Middle frontal gyrus (tissue), 1 donor: ENCODE measurements around the gene ZNF90.
A peak's percentile ranks its signal among the peaks of the same experiment; 100 is the strongest.
"Not testable (repeated sequence)": the region's sequence is repeated elsewhere in the genome, so short reads cannot be mapped to it uniquely, and the experiment has no call there.

Source experiments
- DNase-seq: peaks from one replicate; pipeline ENCODE4 v3.0.0-alpha.2; 2015; ENCODE audit warnings: low spot score; ENCODE audit errors: extremely low spot score

The ZNF90 gene

DNA sequence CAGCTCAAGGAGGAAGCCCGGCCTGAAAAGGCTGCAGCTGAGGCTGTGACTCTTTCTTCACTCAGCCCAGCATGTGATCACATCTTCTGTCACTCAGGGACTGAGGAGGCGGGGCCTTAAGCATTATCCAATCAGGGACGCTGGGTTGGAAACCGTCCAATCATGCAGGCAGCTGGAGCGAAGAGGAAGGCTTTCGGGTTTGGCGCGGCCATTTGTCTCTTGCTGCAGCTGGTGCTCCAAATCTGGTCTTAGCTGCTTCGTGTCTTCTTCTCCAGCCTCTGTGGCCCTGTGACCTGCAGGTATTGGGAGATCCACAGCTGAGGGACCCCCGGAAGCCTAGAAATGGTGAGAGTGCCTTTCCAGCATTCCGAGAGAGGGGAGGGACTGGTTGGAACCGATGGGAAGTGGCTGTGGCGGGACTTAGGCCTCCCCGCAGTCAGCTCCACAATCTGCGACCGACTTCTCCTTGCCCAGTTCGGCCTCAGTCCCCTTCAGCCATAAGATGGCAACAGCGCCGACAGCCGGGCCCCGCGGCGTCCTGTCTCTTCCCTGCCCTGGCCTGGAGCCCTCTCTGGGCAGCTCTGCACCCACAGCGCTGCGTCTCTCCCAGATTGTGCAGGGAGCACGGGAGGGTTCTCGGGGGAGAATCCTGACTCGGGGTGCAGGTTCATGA, at the start of gene ZNF90:
ZNF90 (plus strand) TSS at position 210 of the 673 bp plus-strand sequence; CDS start at position 343, 133 bp downstream.
- DNase-seq = peak; percentile 86

DNA sequence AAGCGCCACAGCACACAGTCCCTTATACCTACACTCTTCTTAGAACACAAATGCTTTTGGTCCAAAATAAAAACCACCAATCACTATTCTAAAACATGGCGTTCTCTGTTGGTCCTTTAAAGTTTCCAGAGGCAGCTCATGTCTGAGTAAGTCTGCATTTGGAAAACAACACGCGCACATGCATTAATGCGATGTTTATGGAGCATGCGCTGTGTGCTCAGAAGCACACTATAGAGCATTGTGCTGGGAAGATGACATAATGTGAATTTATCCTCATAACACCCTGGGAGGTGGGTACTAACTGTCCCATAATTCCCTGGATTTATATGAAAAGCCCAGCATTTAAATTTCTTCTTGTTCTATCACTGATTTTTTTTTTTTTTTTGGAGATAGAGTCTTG, 49.2 kb upstream of the ZNF90 start:
- DNase-seq = no peak

DNA sequence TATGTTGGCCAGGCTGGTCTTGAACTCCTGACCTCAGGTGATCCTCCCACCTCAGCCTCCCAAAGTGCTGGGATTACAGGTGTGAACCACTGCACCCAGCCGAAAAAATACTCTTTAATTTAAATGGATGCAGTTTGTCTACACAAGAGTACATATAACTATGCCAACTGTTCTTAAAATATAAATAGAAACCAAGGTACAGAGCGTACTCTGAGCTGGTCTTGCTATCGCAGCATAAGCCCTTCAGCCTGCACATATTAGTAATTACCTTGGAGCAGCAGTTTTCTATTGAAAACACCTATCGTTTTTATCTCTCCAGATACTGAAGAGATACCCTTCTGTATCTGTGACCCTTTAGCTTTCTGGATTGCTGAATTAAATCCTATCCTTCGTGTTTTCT, 41.9 kb upstream of the ZNF90 start:
- DNase-seq = no peak

DNA sequence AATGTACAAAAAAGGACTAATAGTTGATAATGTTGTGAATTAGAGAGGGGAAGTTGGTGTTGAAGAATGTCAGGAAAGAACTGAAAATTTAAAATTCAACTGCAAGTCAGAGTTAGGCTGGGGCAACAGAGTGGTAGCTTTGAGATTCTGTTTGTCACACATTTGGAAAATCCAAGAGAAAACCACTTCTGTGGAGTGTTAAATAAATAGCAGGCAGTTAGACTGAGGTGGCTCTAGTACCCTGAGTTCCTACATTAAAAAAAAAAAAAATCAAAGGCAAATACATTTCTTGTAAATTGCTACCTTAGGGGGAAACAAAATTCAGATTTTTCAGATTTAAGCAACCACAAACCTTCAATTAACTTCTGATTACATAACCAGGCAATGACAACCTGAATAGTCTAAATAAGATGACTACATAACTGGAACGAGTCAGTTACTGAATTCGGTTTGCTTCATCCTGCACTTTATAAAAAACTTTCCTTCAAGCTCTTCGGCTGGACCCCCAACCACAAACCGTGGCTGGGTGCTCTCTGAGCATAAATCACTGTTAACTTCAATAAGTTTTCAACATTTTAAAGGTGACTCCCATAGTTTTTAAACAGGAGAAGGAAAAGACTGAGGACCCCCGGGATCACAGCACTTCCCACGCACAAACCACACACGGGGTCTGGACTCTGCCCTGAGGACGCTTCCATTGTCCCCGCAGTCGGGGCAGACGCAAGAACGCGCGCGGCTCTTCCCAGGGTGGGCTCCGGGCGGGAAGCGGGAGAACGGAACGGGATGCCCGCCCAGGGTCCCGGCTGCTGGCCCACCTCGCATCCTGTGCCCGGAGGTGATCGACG, 39.2 kb upstream of the ZNF90 start:
- DNase-seq = no peak

DNA sequence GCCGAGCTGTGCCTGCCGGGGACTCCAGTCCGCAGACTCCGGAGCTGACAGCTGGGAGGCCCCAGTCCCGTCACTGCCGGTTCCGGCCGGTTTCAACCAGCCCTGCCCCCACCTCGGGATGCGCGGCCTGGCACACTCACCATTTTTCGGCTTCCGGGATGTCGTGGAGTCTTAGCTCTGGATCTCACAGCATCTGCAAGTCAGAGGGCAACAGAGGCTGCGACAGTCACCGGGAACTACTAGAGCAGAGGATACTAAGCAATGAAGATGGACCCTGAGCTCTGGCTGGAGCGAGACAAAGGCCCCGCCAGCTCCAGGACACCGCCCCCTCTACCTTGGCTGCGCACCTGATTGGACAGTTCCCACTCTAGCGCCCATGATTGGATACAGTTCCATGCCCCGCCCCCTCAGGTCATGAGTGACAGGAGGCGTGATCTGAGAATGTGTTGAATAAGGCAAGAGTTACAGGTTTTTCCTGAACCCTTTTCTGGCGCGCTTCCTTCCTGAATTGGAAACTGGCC, 38.5 kb upstream of the ZNF90 start, which contains the start of gene ZNF682:
ZNF682 (minus strand) TSS at position 303 of the 521 bp plus-strand sequence; CDS start at position 143, 160 bp downstream.
- peak; percentile 92 for DNase-seq

DNA sequence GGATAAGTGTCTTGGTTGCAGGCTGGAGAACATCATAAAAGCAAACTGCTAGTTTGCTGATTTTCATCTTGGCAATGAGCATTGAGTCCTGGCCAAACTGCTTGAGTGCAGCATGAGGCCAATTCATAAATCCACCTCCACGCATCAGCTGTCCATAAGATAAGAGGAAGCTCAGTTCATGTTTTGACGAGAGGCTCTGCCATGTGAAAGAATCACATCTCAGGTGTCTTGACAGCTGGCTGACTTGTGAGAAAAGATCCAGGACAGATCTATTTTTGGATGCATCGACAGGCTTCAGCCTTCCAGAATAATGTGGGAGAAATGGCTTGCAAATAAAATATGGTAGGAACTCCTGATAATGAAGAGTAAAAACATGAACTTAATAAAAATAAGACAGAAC, 33.1 kb upstream of the ZNF90 start:
- DNase-seq = no peak

DNA sequence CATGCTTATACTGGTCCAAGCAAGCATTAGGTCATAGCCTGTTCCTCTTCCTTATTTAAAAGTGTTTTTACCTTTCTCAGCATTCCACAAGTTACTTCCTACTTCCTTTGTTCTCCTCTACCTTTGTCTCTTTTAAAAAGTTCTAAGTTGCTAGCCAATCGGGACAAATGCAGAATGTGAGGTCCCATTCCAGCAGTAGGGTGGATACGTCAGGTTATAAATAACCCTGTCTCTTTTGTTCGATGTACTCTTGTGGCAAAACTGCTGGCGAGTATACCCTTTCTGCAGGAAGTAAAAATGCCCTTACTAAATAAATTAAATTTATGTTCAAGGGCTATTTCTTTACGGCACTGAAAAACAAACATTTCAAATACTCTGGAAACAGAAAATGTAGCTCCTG, 32.1 kb upstream of the ZNF90 start:
- not testable (repeated sequence) for DNase-seq

DNA sequence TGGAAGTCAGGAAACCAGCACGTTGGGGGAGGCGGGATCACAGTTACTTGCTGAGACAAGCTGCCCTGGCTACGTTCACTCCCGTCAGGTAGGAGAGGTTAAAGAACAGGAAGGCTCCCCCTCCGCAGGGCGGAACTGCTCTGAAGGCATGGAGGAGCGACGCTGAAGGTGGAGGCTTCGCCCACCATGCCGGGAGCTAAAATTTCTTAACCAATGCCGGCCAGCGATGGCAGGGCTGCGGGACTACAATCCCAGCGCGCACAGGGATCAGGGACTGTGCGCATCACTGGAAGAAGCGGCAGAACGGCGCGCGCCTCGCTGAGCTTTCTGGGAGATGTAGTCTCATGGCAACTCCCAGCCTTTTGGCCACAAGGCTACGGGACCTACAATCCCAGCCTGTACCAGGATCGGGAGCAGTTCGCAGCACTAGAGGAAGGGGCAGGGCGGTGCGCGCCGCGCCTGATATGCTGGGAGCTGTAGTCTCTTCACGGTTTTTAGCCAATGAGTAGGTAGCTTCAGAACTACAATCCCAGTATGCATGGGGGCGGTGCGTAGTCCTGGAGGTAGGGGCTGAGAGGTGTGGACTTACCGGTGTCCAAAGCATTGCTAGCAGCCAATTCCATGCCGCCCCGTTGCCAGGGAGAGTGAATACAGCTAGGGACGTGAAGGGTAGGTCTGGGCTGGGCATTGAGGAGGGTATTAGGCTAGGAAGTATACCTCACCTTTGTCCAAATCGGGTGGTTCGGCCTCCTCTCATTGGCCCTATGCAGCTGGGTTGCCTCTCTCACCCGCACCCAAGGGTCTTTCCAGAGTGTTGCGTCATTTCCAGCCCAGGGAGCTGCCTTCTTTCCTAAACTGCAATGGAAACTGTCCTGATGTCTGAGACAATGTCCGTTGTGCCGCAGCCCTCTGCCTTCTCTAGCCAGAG, 25.7 kb upstream of the ZNF90 start:
- peak; percentile 95 for DNase-seq

DNA sequence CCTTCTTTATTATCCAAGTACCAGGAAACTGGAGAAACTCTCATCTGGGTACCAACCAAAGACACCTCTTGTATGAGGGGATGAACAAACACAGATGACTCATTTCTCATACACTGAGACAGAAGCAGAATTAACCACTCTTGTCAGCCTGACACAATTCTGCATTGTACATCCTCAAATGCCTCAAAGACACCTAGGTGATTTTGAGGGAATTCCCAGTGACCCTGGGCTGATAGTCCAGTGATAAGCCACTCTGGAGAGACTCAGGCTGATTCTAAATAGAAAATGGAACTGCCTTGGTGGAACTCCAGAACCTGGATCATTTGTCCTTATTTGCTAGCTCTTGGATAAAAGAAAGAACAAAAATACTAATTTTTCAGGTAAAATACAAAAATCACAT, 19.1 kb upstream of the ZNF90 start:
- not testable (repeated sequence) for DNase-seq

DNA sequence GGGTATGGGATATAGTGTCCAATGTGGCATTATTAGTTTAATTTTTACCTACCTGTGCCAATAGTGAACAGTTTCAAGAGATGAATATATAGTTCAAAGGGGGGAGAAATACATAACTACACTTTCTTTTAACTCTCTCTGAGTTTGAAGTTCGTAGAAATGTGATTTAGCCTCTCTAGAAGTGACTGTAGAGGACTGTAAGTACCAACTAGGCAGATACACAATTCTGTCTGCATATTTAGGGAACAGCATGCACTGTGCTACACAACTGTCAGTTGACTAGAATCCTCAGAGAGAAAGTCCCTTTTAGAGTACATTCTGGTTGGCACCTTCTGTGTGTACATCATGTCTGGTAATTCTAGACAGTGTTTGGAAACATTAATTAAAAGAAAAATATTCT, 17.5 kb upstream of the ZNF90 start:
- DNase-seq = no peak

DNA sequence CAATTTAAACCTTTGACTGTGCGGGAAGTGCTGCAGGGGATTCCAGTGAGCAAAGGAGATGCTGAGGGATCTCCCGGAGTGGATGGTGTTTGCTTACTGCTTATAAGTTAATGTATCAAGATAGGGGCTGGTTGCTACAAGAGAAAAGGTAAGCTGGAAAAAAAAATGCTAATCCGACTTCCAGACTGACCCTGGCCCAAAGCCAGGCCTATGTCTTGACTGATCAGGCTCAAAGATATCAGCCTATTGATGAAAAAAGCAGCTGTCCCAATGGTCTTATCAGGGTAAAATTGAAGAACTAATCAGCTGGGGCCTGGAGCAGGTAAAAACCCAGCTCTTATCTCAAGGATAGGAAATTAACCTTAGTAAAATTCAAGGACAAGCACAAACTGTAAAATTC, 10.9 kb upstream of the ZNF90 start:
- no peak for DNase-seq

DNA sequence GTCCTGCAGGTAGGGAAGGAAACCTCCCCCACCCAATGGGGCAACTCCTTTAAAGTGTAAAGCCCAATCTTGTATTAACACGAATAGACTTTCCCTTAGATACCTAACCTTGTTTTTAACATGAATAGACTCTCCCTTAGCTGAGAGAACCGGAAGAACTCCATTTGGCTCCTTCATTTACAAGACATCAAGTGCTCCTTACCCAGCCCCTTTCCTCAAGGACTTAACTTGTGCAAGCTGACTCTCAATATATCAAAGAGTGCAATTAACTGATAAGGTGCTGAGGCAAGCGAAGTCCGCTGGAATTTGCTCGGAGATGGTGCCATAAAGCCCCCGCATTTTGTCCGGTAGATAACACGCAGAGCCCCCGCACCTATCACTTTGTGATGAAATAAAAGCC, 9.9 kb upstream of the ZNF90 start:
- no peak for DNase-seq

DNA sequence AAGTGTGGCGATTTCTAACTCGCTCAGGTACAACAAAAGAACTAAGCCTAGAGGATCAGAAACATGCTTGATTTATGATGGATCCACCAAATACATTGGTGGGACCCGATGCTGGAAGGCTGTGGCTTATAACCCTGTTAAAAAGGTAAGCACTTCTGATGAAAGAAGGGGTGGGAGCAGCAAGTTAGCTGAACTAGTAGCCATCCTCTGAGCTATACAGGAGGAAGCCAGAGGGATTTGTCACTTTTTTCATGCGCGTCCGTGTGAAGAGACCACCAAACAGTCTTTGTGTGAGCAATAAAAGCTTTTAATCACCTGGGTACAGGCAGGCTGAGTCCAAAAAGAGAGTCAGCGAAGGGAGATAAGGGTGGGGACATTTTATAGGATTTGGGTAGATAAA, 9.2 kb upstream of the ZNF90 start:
- not testable (repeated sequence) for DNase-seq

DNA sequence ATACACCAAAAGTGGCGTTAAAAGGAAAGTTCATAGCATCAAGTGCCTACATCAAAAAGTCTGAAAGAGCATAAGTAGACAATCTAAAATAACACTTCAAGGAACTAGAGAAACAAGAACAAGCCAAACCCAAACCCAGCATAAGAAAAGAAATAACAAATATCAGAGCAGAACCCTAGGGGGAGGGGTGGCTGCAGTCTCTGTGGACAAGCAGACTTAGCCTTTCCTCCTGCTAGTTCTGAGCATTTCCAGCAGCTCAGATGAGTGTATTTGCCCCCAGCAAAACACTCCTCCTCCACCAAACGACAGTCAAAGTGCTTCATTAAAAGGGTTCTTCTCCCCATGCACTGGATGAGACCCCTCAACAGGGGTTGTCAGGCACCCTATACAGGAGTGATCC, 7.1 kb upstream of the ZNF90 start:
- no peak for DNase-seq

DNA sequence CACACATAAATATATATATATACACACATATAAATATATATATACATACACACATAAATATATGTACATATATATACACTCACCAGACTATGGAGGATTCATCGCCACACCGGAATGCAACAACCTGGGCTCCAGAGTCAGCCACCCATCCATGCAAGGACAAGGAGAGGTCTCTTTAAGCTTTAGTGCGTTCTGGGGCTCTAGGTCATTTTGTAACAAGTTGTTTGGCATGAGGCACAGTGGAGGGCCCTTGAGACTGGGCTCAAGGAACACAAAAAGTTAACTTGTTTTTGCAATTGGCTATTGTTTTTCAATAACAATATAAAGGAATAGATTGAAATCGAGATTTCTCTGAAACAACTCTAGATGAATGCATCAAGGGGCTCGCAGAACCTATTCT, 4.9 kb upstream of the ZNF90 start:
- DNase-seq = no peak

DNA sequence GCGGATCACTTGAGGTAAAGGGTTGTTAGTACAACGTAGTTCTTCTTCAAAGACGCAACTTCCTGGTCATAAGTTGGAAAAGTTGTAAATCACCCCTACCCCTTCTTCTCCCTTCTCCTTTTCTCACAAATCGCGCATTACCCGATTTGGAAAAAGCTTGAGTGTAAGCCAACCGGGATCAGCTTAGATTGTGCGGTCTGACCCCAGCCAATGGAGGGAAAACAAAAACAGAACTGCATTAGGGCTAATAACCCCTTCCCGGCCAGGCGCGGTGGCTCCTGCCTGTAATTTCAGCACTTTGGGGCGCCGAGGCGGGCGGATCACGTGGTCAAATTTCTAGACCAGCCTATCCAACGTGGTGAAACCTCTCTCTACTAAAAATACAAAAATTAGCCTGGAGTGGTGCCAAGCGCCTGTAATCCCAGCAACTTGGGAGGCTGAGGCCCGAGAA, 806 bp downstream of the ZNF90 start:
- no peak for DNase-seq

DNA sequence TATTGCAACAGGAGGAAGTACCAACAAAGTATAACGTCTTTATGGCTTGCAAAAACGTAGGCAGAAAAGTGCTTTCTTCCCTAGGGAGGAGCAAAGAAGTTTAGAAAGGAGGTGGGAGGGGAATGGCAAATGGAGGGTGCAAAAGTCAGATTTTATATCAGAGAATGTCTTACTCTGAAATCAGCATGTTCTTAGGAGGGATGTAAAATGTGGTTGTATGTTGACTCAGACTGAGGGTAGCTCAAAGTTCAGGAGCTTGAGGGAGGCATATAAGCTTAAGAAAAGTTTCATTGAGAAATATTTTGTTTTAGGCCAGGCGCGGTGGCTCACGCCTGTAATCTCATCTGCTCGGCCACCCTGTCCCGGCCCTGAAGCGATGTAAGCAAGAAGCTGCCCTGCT, 1.7 kb downstream of the ZNF90 start:
- DNase-seq = no peak

DNA sequence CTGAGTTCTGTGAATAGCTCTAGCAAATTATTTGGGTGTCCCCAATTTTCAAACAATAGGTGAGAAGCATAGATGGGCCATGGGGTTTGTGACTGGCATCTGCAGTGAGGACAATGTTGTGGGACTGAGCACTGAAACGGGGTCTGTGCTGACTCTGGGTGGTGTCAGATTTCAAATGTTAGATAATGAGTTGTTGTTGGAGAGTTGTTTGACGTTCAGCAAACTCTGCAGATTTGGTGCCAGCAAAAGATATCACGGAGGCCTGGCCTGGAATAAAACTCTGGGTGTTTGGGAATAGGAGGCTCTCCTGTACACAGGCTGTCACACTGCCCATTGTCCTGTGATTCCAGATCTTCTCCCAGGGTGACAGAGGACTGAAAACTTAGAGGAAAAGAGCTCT, 2.9 kb downstream of the ZNF90 start:
- no peak for DNase-seq

DNA sequence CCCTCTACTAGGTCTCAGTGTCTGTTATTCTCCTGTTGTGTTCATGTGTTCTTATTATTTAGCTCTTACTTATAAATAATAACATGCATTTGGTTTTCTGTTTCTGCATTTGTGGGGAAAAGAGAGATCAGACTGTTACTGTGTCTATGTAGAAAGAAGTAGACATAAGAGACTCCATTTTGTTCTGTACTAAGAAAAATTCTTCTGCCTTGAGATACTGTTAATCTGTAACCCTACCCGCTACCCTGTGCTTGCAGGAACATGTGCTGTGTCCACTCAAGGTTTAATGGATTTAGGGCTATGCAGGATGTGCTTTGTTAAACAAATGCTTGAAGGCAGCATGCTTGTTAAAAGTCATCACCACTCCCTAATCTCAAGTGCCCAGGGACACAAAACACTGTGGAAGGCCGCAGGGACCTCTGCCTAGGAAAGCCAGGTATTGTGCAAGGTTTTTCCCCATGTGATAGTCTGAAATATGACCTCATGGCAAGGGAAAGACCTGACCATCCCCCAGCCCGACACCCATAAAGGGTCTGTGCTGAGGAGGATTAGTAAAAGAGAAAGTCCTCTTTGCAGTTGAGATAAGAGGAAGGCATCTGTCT, 4.5 kb downstream of the ZNF90 start:
- not testable (repeated sequence) for DNase-seq

DNA sequence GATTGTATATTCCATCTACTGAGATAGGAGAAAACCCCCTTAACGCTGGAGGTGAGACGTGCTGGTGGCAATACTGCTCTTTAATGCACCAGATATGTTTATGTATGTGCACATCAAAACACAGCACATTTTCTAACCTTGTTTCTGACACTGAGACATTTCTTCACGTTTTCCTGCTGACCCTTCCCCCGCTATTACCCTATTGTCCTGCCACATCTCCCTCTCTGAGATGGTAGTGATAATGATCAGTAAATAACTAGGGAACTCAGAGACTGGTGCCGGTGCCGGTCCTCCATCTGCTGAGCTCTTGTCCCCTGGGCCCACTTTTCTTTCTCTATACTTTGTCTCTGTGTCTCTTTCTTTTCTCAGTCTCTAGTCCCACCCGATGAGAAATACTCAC, 5.1 kb downstream of the ZNF90 start:
- not testable (repeated sequence) for DNase-seq

DNA sequence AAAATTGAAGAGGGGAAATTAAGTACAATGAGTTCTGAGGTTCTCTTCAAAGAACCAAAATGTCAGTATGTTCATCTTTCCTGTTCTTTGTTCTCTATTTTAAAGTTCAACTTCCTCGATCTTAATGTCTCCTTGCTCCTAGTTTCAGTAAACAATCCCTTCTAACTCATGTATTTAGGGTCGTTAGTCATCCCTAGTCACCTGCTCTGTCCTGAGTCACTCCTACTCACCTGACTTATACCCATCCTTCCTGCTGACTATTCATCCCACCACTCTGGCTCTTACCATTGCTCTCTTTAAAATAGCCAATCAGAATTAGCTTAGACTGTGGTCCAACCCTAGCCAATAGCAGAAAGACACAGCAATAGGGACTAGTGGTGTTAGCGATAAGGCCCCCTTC, 24.3 kb downstream of the ZNF90 start:
- DNase-seq = no peak
